NOMO-1 treated with dmso at 0.1 percent for 144 hours (cell line): Measurements from ENCODE around the gene ACAD9.

ENCODE experiments used
- DNase-seq: peaks from one replicate; lab custom pipeline; 2025; ENCODE audit not compliant: unreplicated experiment; lab: John Stamatoyannopoulos, UW

Gene ACAD9

GRCh38 chr3:128933213-128933921, 53.9 kb downstream of the ACAD9 start:
- no peak for DNase-seq

- DNase-seq = no peak
Measured at GRCh38 chr3:128933922-128934253, 54.5 kb downstream of the ACAD9 start.

GRCh38 chr3:128935922-128936321, 56.5 kb downstream of the ACAD9 start:
- DNase-seq = no peak

GRCh38 chr3:128936341-128936740, 56.9 kb downstream of the ACAD9 start:
- DNase-seq = no peak

GRCh38 chr3:128940252-128940651, 60.8 kb downstream of the ACAD9 start:
- no peak for DNase-seq

- DNase-seq = no peak
Measured at GRCh38 chr3:128942161-128942952, 62.9 kb downstream of the ACAD9 start.

GRCh38 chr3:128945041-128945877, 65.8 kb downstream of the ACAD9 start:
- DNase-seq = no peak

GRCh38 chr3:128945878-128946175, 66.4 kb downstream of the ACAD9 start:
- DNase-seq = no peak

- DNase-seq = no peak
Measured at GRCh38 chr3:128946411-128946810, 67.0 kb downstream of the ACAD9 start.

- no peak for DNase-seq
Measured at GRCh38 chr3:128949158-128949557, 69.7 kb downstream of the ACAD9 start.

- DNase-seq = no peak
Measured at GRCh38 chr3:128950223-128950938, 71.0 kb downstream of the ACAD9 start.

- DNase-seq = no peak
Measured at GRCh38 chr3:128956440-128956839, 77.0 kb downstream of the ACAD9 start.
